Neural progenitor cell (in vitro differentiated cells): ENCODE results near the gene PARN.

Experiments used
- CTCF ChIP-seq: fragments of 200-600 bp; sonication (generic); IDR thresholded peaks from 2 replicates; pipeline ENCODE4 v1.5.1; 2017; ENCODE audit warnings: antibody characterized with exemption, mild to moderate bottlenecking
- EZH2 ChIP-seq: fragments of 200-600 bp; sonication (generic); IDR thresholded peaks from 2 replicates; pipeline ENCODE4 v1.6.1; 2017; ENCODE audit warnings: antibody characterized with exemption, mild to moderate bottlenecking, moderate library complexity
- EZH2phosphoT487 ChIP-seq: fragments of 200-600 bp; sonication (generic); IDR thresholded peaks from 2 replicates; pipeline ENCODE4 v1.6.1; 2017; ENCODE audit warnings: antibody characterized with exemption

GRCh38 chr16:14464192-14464591 is 165.9 kb downstream of the PARN start:
- TF ChIP-seq CTCF (no peak), EZH2phosphoT487 (no peak), EZH2 (no peak)
